ENCODE measurements around the gene RPP25L. TPM values are rescaled to one million over a fixed set of nuclear protein-coding genes. Genes with fewer than 3 reads are reported as not detected.

Gene RPP25L
- total and polyA plus RNA-seq, 3 experiments from 2014 or later: 34.5 to 39.0 (median 35.9) TPM

- Histone ChIP-seq H3K4me3 (ENCODE audit: low read length) (no peak overlapping the region), H3K9me3 (ENCODE audit: low read length) (no peaks in the 10 kb centered on the region), H3K27me3 (ENCODE audit: insufficient read depth, low read length, poor library complexity, severe bottlenecking) (no peaks in the 10 kb centered on the region), H3K27ac (ENCODE audit: low read depth, low read length) (no peak overlapping the region), H3K4me1 (ENCODE audit: insufficient read depth, low read length) (peaks cover 11% of the 10 kb centered on the region), H3K36me3 (ENCODE audit: insufficient read depth, low read length) (no peaks in the 10 kb centered on the region)
- Mint-ChIP-seq H3K4me3 (no peak overlapping the region), H3K4me1 (peaks cover 13 to 21% (median 17%) of the 10 kb centered on the region in 3 donors), H3K27ac (no peak overlapping the region), H3K36me3 (peaks cover 0 to 9% (median 4%) of the 10 kb centered on the region in 3 donors), H3K27me3 (no peaks in the 10 kb centered on the region), H3K9me3 (no peaks in the 10 kb centered on the region)
- CTCF ChIA-PET: interaction anchor here (1.3 to 6.9 kb wide), 3 partner anchors 11 to 27 kb away, joined by 7 to 47 read pairs (median 7); no protein-coding TSS in a partner anchor
- DNase-seq: no peak
- POLR2A ChIA-PET: no interaction called here
Observed at GRCh38 chr9:34606905-34607304, 5.0 kb downstream of the RPP25L start.

- POLR2A ChIA-PET: no interaction called here
- Mint-ChIP-seq H3K4me1 (peaks cover 6 to 15% (median 12%) of the 10 kb centered on the region in 3 donors), H3K9me3 (no peaks in the 10 kb centered on the region), H3K27me3 (no peaks in the 10 kb centered on the region), H3K4me3 (no peak overlapping the region), H3K36me3 (peaks cover 0 to 4% (median 2%) of the 10 kb centered on the region in 3 donors), H3K27ac (no peak overlapping the region)
- H3K9me3 ChIP-seq (ENCODE audit: low read length): no peaks in the 10 kb centered on the region
- no peak for DNase-seq
- CTCF ChIA-PET: interaction anchor here (0.7 to 6.9 kb wide), 4 partner anchors 9 to 28 kb away, joined by 3 to 47 read pairs (median 7); no protein-coding TSS in a partner anchor
- no peaks in the 10 kb centered on the region for H3K27me3 ChIP-seq (ENCODE audit: insufficient read depth, low read length, poor library complexity, severe bottlenecking)
- no peak overlapping the region for H3K27ac ChIP-seq (ENCODE audit: low read depth, low read length)
- no peak overlapping the region for H3K4me3 ChIP-seq (ENCODE audit: low read length)
- no peaks in the 10 kb centered on the region for H3K36me3 ChIP-seq (ENCODE audit: insufficient read depth, low read length)
- H3K4me1 ChIP-seq (ENCODE audit: insufficient read depth, low read length): peaks cover 7% of the 10 kb centered on the region
Observed at GRCh38 chr9:34606190-34606589, 5.7 kb downstream of the RPP25L start.

GRCh38 chr9:34603610-34604231 is 8.2 kb downstream of the RPP25L start:
- H3K36me3 Mint-ChIP-seq: no peaks in the 10 kb centered on the region
- H3K4me1 ChIP-seq (ENCODE audit: insufficient read depth, low read length): no peaks in the 10 kb centered on the region
- DNase-seq: peak; percentile 65 to 86 (median 73)
- H3K4me1 Mint-ChIP-seq: no peaks in the 10 kb centered on the region
- no peaks in the 10 kb centered on the region for H3K36me3 ChIP-seq (ENCODE audit: insufficient read depth, low read length)
- ChIA-PET POLR2A (no interaction called here), CTCF (interaction anchor here (0.6 to 6.9 kb wide), 21 partner anchors 9 to 272 kb away, joined by 3 to 47 read pairs (median 4); partner anchors contain the start of genes CCL21, DCTN3, ENHO and SIGMAR1)
- H3K27me3 Mint-ChIP-seq: no peaks in the 10 kb centered on the region
- no peak overlapping the region for H3K27ac Mint-ChIP-seq
- no peaks in the 10 kb centered on the region for H3K9me3 Mint-ChIP-seq
- no peak overlapping the region for H3K27ac ChIP-seq (ENCODE audit: low read depth, low read length)
- H3K9me3 ChIP-seq (ENCODE audit: low read length): no peaks in the 10 kb centered on the region
- no peak overlapping the region for H3K4me3 ChIP-seq (ENCODE audit: low read length)
- H3K27me3 ChIP-seq (ENCODE audit: insufficient read depth, low read length, poor library complexity, severe bottlenecking): no peaks in the 10 kb centered on the region
- peak overlapping the region in 1 of 7 donors; percentile 2 for H3K4me3 Mint-ChIP-seq

GRCh38 chr9:34601937-34602573 is 9.8 kb downstream of the RPP25L start:
- Mint-ChIP-seq H3K27ac (peak overlapping the region in 1 of 8 donors; percentile 85), H3K9me3 (no peaks in the 10 kb centered on the region), H3K4me3 (no peak overlapping the region), H3K27me3 (no peaks in the 10 kb centered on the region), H3K36me3 (no peaks in the 10 kb centered on the region), H3K4me1 (no peaks in the 10 kb centered on the region)
- no peaks in the 10 kb centered on the region for H3K36me3 ChIP-seq (ENCODE audit: insufficient read depth, low read length)
- no peaks in the 10 kb centered on the region for H3K9me3 ChIP-seq (ENCODE audit: low read length)
- no peaks in the 10 kb centered on the region for H3K4me1 ChIP-seq (ENCODE audit: insufficient read depth, low read length)
- no peak overlapping the region for H3K4me3 ChIP-seq (ENCODE audit: low read length)
- ChIA-PET CTCF (interaction anchor here (0.8 to 6.9 kb wide), 6 partner anchors 8 to 189 kb away, joined by 4 to 47 read pairs (median 6); no protein-coding TSS in a partner anchor), POLR2A (no interaction called here)
- no peak for DNase-seq
- H3K27me3 ChIP-seq (ENCODE audit: insufficient read depth, low read length, poor library complexity, severe bottlenecking): no peaks in the 10 kb centered on the region
- no peak overlapping the region for H3K27ac ChIP-seq (ENCODE audit: low read depth, low read length)

- H3K27ac Mint-ChIP-seq: no peak overlapping the region
- Histone ChIP-seq H3K27ac (ENCODE audit: low read depth, low read length) (no peak overlapping the region), H3K4me3 (ENCODE audit: low read length) (no peak overlapping the region), H3K36me3 (ENCODE audit: insufficient read depth, low read length) (no peaks in the 10 kb centered on the region), H3K27me3 (ENCODE audit: insufficient read depth, low read length, poor library complexity, severe bottlenecking) (no peaks in the 10 kb centered on the region), H3K9me3 (ENCODE audit: low read length) (no peaks in the 10 kb centered on the region), H3K4me1 (ENCODE audit: insufficient read depth, low read length) (no peaks in the 10 kb centered on the region)
- no peak for DNase-seq
- no peaks in the 10 kb centered on the region for H3K4me1 Mint-ChIP-seq
- ChIA-PET POLR2A (no interaction called here), CTCF (interaction anchor here (0.6 to 1.0 kb wide), 3 partner anchors 9 to 53 kb away, joined by 3 to 4 read pairs (median 3); partner anchors contain the start of gene RPP25L)
- H3K9me3 Mint-ChIP-seq: no peaks in the 10 kb centered on the region
- H3K36me3 Mint-ChIP-seq: no peaks in the 10 kb centered on the region
- no peak overlapping the region for H3K4me3 Mint-ChIP-seq
- H3K27me3 Mint-ChIP-seq: peaks cover 3 to 7% of the 10 kb centered on the region in 2 donors
Observed at GRCh38 chr9:34600908-34601307, 11.0 kb downstream of the RPP25L start.

GRCh38 chr9:34599546-34599945 is 12.4 kb downstream of the RPP25L start:
- POLR2A ChIA-PET: no interaction called here

GRCh38 chr9:34594177-34594576 is 17.7 kb downstream of the RPP25L start:
- no peak for DNase-seq
- ChIA-PET POLR2A (no interaction called here), CTCF (interaction anchor here (1.0 to 1.2 kb wide), 2 partner anchors 9 to 26 kb away, joined by 3 to 4 read pairs; partner anchors contain the start of gene DCTN3)
- Mint-ChIP-seq H3K36me3 (no peaks in the 10 kb centered on the region), H3K9me3 (no peaks in the 10 kb centered on the region), H3K27me3 (peaks cover 31 to 53% of the 10 kb centered on the region in 2 donors), H3K27ac (no peak overlapping the region), H3K4me3 (no peak overlapping the region), H3K4me1 (peaks cover 9 to 30% (median 13%) of the 10 kb centered on the region in 3 donors)
- H3K4me3 ChIP-seq (ENCODE audit: low read length): no peak overlapping the region
- no peaks in the 10 kb centered on the region for H3K36me3 ChIP-seq (ENCODE audit: insufficient read depth, low read length)
- H3K27me3 ChIP-seq (ENCODE audit: insufficient read depth, low read length, poor library complexity, severe bottlenecking): peaks cover 35% of the 10 kb centered on the region
- peaks cover 15% of the 10 kb centered on the region for H3K4me1 ChIP-seq (ENCODE audit: insufficient read depth, low read length)
- H3K27ac ChIP-seq (ENCODE audit: low read depth, low read length): no peak overlapping the region
- no peaks in the 10 kb centered on the region for H3K9me3 ChIP-seq (ENCODE audit: low read length)

More at GRCh38 chr9:34599546-34599945, 12.4 kb downstream of the RPP25L start:
- Histone ChIP-seq H3K9me3 (ENCODE audit: low read length) (no peaks in the 10 kb centered on the region), H3K36me3 (ENCODE audit: insufficient read depth, low read length) (no peaks in the 10 kb centered on the region), H3K4me3 (ENCODE audit: low read length) (no peak overlapping the region), H3K27me3 (ENCODE audit: insufficient read depth, low read length, poor library complexity, severe bottlenecking) (peaks cover under 1% of the 10 kb centered on the region), H3K4me1 (ENCODE audit: insufficient read depth, low read length) (no peaks in the 10 kb centered on the region), H3K27ac (ENCODE audit: low read depth, low read length) (no peak overlapping the region)
- CTCF ChIA-PET: no interaction called here
- no peaks in the 10 kb centered on the region for H3K36me3 Mint-ChIP-seq
- no peaks in the 10 kb centered on the region for H3K4me1 Mint-ChIP-seq
- H3K9me3 Mint-ChIP-seq: no peaks in the 10 kb centered on the region
- H3K27me3 Mint-ChIP-seq: peaks cover 3 to 12% of the 10 kb centered on the region in 2 donors
- no peak overlapping the region for H3K27ac Mint-ChIP-seq
- no peak overlapping the region for H3K4me3 Mint-ChIP-seq
- DNase-seq: no peak

Data from CD8-positive, alpha-beta memory T cell (primary cell).